ENCODE measurements around the gene TPGS2. TPM values are rescaled to one million over a fixed set of nuclear protein-coding genes. Genes with fewer than 3 reads are reported as not detected.

Gene TPGS2
- total RNA-seq, 1 donor from 2014 or later = 25.4 TPM

- peak; percentile 58 for DNase-seq
- Histone ChIP-seq H3K4me1 (peaks cover 33% of the 10 kb centered on the region), H3K4me3 (no peak overlapping the region), H3K27ac (replicated peaks) (peak overlapping the region; percentile 77), H3K27me3 (ENCODE audit: low read depth) (no peaks in the 10 kb centered on the region), H3K9me3 (replicated peaks) (no peaks in the 10 kb centered on the region), H3K36me3 (peaks cover 34% of the 10 kb centered on the region)
- TF ChIP-seq CTCF (IDR thresholded peaks at IDR 0.05; ENCODE audit: borderline replicate concordance) = no peak
- intact Hi-C loops (cut with micrococcal nuclease) = no loop called here
Observed at GRCh38 chr18:36786686-36787085, 42.1 kb downstream of the TPGS2 start.

- Histone ChIP-seq H3K9me3 (replicated peaks) (no peaks in the 10 kb centered on the region), H3K4me1 (peaks cover 36% of the 10 kb centered on the region), H3K27ac (replicated peaks) (peak overlapping the region; percentile 31), H3K27me3 (ENCODE audit: low read depth) (no peaks in the 10 kb centered on the region), H3K36me3 (peaks cover 37% of the 10 kb centered on the region), H3K4me3 (no peak overlapping the region)
- intact Hi-C loops (cut with micrococcal nuclease) = no loop called here
- TF ChIP-seq CTCF (IDR thresholded peaks at IDR 0.05; ENCODE audit: borderline replicate concordance) = no peak
- DNase-seq = no peak
Observed at GRCh38 chr18:36783792-36784191, 45.0 kb downstream of the TPGS2 start.

GRCh38 chr18:36782710-36783109, 46.1 kb downstream of the TPGS2 start:
- peaks cover 39% of the 10 kb centered on the region for H3K4me1 ChIP-seq
- intact Hi-C loops (cut with micrococcal nuclease) = no loop called here
- no peaks in the 10 kb centered on the region for H3K9me3 ChIP-seq (replicated peaks)
- no peak for DNase-seq
- H3K36me3 ChIP-seq = peaks cover 42% of the 10 kb centered on the region
- peak overlapping the region; percentile 31 for H3K27ac ChIP-seq (replicated peaks)
- no peak overlapping the region for H3K4me3 ChIP-seq
- no peaks in the 10 kb centered on the region for H3K27me3 ChIP-seq (ENCODE audit: low read depth)
- TF ChIP-seq CTCF (IDR thresholded peaks at IDR 0.05; ENCODE audit: borderline replicate concordance) = no peak

GRCh38 chr18:36780748-36781147, 48.1 kb downstream of the TPGS2 start:
- no peak for TF ChIP-seq CTCF (IDR thresholded peaks at IDR 0.05; ENCODE audit: borderline replicate concordance)
- intact Hi-C loops (cut with micrococcal nuclease) = no loop called here

GRCh38 chr18:36777566-36777965, 51.2 kb downstream of the TPGS2 start:
- H3K36me3 ChIP-seq = peaks cover 37% of the 10 kb centered on the region
- peaks cover 56% of the 10 kb centered on the region for H3K4me1 ChIP-seq
- intact Hi-C loops (cut with micrococcal nuclease) = no loop called here
- H3K9me3 ChIP-seq (replicated peaks) = no peaks in the 10 kb centered on the region
- TF ChIP-seq CTCF (IDR thresholded peaks at IDR 0.05; ENCODE audit: borderline replicate concordance) = no peak
- no peaks in the 10 kb centered on the region for H3K27me3 ChIP-seq (ENCODE audit: low read depth)
- H3K27ac ChIP-seq (replicated peaks) = peak overlapping the region; percentile 82
- DNase-seq = no peak
- no peak overlapping the region for H3K4me3 ChIP-seq

More at GRCh38 chr18:36780748-36781147, 48.1 kb downstream of the TPGS2 start:
- Histone ChIP-seq H3K27me3 (ENCODE audit: low read depth) (no peaks in the 10 kb centered on the region), H3K9me3 (replicated peaks) (no peaks in the 10 kb centered on the region), H3K4me3 (no peak overlapping the region), H3K36me3 (peaks cover 42% of the 10 kb centered on the region), H3K4me1 (peaks cover 43% of the 10 kb centered on the region), H3K27ac (replicated peaks) (no peak overlapping the region)
- DNase-seq = no peak

Data from left ventricle myocardium inferior (tissue), 1 donor.